ENCODE data around the gene DHRS3. TPM values are rescaled to one million over a fixed set of nuclear protein-coding genes. Genes with fewer than 3 reads are reported as not detected.

The DHRS3 gene
- total RNA-seq, 2 donors from 2014 or later: 9.2 to 9.8 TPM

- peak; percentile 25 for TF ChIP-seq CTCF (conservative IDR thresholded peaks at IDR 0.05)
- H3K9me3 Mint-ChIP-seq: no peaks in the 10 kb centered on the region
- H3K9ac ChIP-seq (ENCODE audit: extremely low read depth, low read length, poor library complexity, severe bottlenecking): no peak overlapping the region
- H3K9me3 ChIP-seq (ENCODE audit: control insufficient read depth, low read length): no peaks in the 10 kb centered on the region
- no peaks in the 10 kb centered on the region for H3K36me3 ChIP-seq (ENCODE audit: control insufficient read depth, insufficient read depth, low read length)
- H3K27ac ChIP-seq (ENCODE audit: low read depth, low read length): no peak overlapping the region
- H3K4me1 Mint-ChIP-seq: peaks cover 5% of the 10 kb centered on the region
- H3K27me3 ChIP-seq (ENCODE audit: control insufficient read depth, insufficient read depth, low read length, poor library complexity, severe bottlenecking): peaks cover 65% of the 10 kb centered on the region
- peak overlapping the region; percentile 64 for H3K4me3 Mint-ChIP-seq
- peak overlapping the region; percentile 76 for H3K4me3 ChIP-seq (ENCODE audit: low read length)
- no peak overlapping the region for H3K27ac Mint-ChIP-seq
- DNase-seq: no peak
- H3K27me3 Mint-ChIP-seq (ENCODE audit: insufficient read depth): peaks cover 77% of the 10 kb centered on the region
- no peaks in the 10 kb centered on the region for H3K36me3 Mint-ChIP-seq (ENCODE audit: low read depth)
- WGBS, 2 experiments (ENCODE audit: insufficient coverage in 1 of 2, insufficient read length in 1 of 2): 75 to 85% methylated on average over 6 of the region's 6 CpGs
- no peaks in the 10 kb centered on the region for H3K4me1 ChIP-seq (ENCODE audit: control insufficient read depth, insufficient read depth, low read length)
Observed at GRCh38 chr1:12594490-12594889, 23.5 kb downstream of the DHRS3 start.

- no peak overlapping the region for H3K27ac ChIP-seq (ENCODE audit: low read depth, low read length)
- Mint-ChIP-seq H3K9me3 (no peaks in the 10 kb centered on the region), H3K4me3 (no peak overlapping the region), H3K27ac (no peak overlapping the region), H3K36me3 (ENCODE audit: low read depth) (no peaks in the 10 kb centered on the region), H3K27me3 (ENCODE audit: insufficient read depth) (peaks cover 72% of the 10 kb centered on the region), H3K4me1 (peaks cover 5% of the 10 kb centered on the region)
- H3K27me3 ChIP-seq (ENCODE audit: control insufficient read depth, insufficient read depth, low read length, poor library complexity, severe bottlenecking): peaks cover 56% of the 10 kb centered on the region
- H3K4me1 ChIP-seq (ENCODE audit: control insufficient read depth, insufficient read depth, low read length): no peaks in the 10 kb centered on the region
- H3K9me3 ChIP-seq (ENCODE audit: control insufficient read depth, low read length): no peaks in the 10 kb centered on the region
- H3K4me3 ChIP-seq (ENCODE audit: low read length): no peak overlapping the region
- H3K36me3 ChIP-seq (ENCODE audit: control insufficient read depth, insufficient read depth, low read length): no peaks in the 10 kb centered on the region
- no peak for TF ChIP-seq CTCF (conservative IDR thresholded peaks at IDR 0.05)
- no peak overlapping the region for H3K9ac ChIP-seq (ENCODE audit: extremely low read depth, low read length, poor library complexity, severe bottlenecking)
- WGBS, 2 experiments (ENCODE audit: insufficient coverage in 1 of 2, insufficient read length in 1 of 2): 76 to 89% methylated on average over 3 to 7 of the region's 7 CpGs
- DNase-seq: no peak
Observed at GRCh38 chr1:12593621-12594066, 24.4 kb downstream of the DHRS3 start.

GRCh38 chr1:12592496-12592895 is 25.5 kb downstream of the DHRS3 start:
- Mint-ChIP-seq H3K4me1 (peaks cover 5% of the 10 kb centered on the region), H3K36me3 (ENCODE audit: low read depth) (no peaks in the 10 kb centered on the region), H3K27me3 (ENCODE audit: insufficient read depth) (peaks cover 66% of the 10 kb centered on the region), H3K27ac (no peak overlapping the region), H3K4me3 (no peak overlapping the region), H3K9me3 (no peaks in the 10 kb centered on the region)
- no peak overlapping the region for H3K27ac ChIP-seq (ENCODE audit: low read depth, low read length)
- no peak overlapping the region for H3K4me3 ChIP-seq (ENCODE audit: low read length)
- no peaks in the 10 kb centered on the region for H3K36me3 ChIP-seq (ENCODE audit: control insufficient read depth, insufficient read depth, low read length)
- peaks cover 45% of the 10 kb centered on the region for H3K27me3 ChIP-seq (ENCODE audit: control insufficient read depth, insufficient read depth, low read length, poor library complexity, severe bottlenecking)
- H3K9me3 ChIP-seq (ENCODE audit: control insufficient read depth, low read length): no peaks in the 10 kb centered on the region
- H3K4me1 ChIP-seq (ENCODE audit: control insufficient read depth, insufficient read depth, low read length): no peaks in the 10 kb centered on the region
- DNase-seq: no peak
- 65 to 87% methylated on average over 4 to 7 of the region's 7 CpGs for WGBS, 2 experiments (ENCODE audit: insufficient coverage in 1 of 2, insufficient read length in 1 of 2)
- no peak for TF ChIP-seq CTCF (conservative IDR thresholded peaks at IDR 0.05)
- no peak overlapping the region for H3K9ac ChIP-seq (ENCODE audit: extremely low read depth, low read length, poor library complexity, severe bottlenecking)

Measured in endodermal cell (in vitro differentiated cells).